Measurements from ENCODE around the gene ANXA3. TPM values are rescaled to one million over a fixed set of nuclear protein-coding genes. Genes with fewer than 3 reads are reported as not detected.

ANXA3 gene
- total RNA-seq, 1 donor from 2014 or later = 1.9 TPM

DNA sequence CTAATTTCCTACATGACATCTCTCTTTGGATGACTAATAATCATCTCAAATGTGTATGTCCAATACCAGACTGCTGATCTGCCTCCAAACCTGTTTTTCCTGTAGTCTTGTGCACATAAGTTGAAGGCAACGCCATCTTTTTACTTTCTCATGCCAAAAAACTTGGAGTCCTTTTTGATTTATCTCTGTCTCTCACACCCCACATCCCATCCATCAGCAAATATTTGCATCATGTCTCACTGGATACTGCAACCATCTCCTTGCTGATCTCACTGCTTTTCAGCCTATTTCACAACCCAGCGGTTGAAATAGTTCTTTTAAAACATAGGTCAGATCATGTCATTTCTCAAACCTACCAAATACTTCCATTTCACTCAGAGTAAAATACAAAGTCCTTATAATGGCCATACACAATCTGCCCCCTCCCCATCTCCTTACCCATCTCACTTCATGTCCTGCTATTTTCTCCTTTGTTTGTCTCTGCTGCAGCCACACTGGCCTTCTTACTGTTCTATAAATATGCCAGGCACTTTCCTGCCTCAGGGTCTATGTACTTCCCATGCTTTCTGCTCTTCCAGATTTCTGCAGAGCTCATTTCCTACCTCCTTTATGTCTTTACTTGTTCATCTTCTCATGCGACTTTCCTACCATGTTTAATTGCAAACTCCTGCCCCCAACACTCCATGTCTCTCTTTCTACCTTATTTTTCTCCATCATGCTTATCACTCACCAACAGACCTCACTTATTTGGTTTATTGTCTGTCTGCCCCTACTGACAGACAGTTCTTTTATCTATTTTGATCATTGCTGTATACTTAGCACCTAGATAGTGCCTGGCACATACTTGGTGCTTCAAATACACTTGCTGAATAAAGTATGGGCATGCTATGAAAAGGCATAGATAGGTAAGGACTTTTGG, 98.8 kb downstream of the ANXA3 start:
- Histone ChIP-seq H2AFZ (replicated peaks) (no peak overlapping the region), H3K27ac (no peak overlapping the region), H3K79me2 (ENCODE audit: low read depth) (no peaks in the 10 kb centered on the region), H3K4me2 (no peak overlapping the region), H3K4me1 (no peaks in the 10 kb centered on the region), H3K9me3 (ENCODE audit: low read depth) (no peaks in the 10 kb centered on the region), H4K20me1 (ENCODE audit: low read depth) (no peaks in the 10 kb centered on the region), H3K36me3 (no peaks in the 10 kb centered on the region), H3K27me3 (no peaks in the 10 kb centered on the region), H3F3A (ENCODE audit: low read depth) (no peaks in the 10 kb centered on the region), H3K9ac (no peak overlapping the region), H3K4me3 (no peak overlapping the region)
- H3K36me3 Mint-ChIP-seq = no peaks in the 10 kb centered on the region
- H3K27me3 Mint-ChIP-seq (ENCODE audit: insufficient read depth, low read depth) = peaks cover 3% of the 10 kb centered on the region
- no peaks in the 10 kb centered on the region for H3K9me3 Mint-ChIP-seq
- no peak overlapping the region for H3K4me3 Mint-ChIP-seq
- H3K4me1 Mint-ChIP-seq = peaks cover 5% of the 10 kb centered on the region
- TF ChIP-seq EZH2 (IDR thresholded peaks at IDR 0.05) (no peak), EZH2phosphoT487 (IDR thresholded peaks at IDR 0.05) (no peak)
- TF ChIP-seq, protein P1, sequence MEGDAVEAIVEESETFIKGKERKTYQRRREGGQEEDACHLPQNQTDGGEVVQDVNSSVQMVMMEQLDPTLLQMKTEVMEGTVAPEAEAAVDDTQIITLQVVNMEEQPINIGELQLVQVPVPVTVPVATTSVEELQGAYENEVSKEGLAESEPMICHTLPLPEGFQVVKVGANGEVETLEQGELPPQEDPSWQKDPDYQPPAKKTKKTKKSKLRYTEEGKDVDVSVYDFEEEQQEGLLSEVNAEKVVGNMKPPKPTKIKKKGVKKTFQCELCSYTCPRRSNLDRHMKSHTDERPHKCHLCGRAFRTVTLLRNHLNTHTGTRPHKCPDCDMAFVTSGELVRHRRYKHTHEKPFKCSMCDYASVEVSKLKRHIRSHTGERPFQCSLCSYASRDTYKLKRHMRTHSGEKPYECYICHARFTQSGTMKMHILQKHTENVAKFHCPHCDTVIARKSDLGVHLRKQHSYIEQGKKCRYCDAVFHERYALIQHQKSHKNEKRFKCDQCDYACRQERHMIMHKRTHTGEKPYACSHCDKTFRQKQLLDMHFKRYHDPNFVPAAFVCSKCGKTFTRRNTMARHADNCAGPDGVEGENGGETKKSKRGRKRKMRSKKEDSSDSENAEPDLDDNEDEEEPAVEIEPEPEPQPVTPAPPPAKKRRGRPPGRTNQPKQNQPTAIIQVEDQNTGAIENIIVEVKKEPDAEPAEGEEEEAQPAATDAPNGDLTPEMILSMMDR (IDR thresholded peaks at IDR 0.05) = no peak
- DNase-seq (ENCODE audit: low spot score) = no peak
- no peak overlapping the region for H3K27ac Mint-ChIP-seq

DNA sequence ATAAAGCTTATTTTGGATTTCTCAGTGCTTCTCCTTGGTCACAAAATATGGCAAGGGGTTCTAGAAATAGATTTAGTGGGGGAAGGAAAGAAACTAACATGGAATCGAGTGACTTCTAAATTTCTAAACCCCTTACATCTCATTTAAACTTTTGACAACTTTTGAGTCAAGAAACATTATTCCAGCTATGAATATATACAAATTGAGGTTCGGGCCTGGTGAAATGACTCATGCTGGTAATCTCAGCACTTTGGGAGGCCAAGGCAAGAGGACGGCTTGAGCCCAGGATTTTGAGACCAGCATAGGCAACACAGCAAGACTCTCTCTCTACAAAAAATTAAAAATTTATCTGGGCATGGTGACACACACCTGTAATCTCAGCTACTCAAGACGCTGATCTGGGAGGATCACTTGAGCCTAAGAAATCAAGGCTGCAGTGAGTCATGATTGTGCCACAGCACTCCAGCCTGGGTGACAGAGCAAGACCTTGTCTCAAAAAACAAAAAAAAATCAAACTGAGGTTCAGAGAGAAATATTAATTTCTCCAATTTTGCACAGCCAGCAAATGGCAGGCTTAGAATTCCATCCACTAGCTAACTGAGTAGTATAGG, 99.8 kb downstream of the ANXA3 start:
- no peaks in the 10 kb centered on the region for H3K4me1 ChIP-seq
- Mint-ChIP-seq H3K4me3 (no peak overlapping the region), H3K9me3 (no peaks in the 10 kb centered on the region), H3K4me1 (peaks cover 5% of the 10 kb centered on the region), H3K36me3 (no peaks in the 10 kb centered on the region), H3K27ac (no peak overlapping the region), H3K27me3 (ENCODE audit: insufficient read depth, low read depth) (peaks cover 3% of the 10 kb centered on the region)
- no peaks in the 10 kb centered on the region for H3K79me2 ChIP-seq (ENCODE audit: low read depth)
- no peak for DNase-seq (ENCODE audit: low spot score)
- H3K27ac ChIP-seq = no peak overlapping the region
- TF ChIP-seq, protein P1 (IDR thresholded peaks at IDR 0.05) = no peak
- TF ChIP-seq EZH2phosphoT487 (IDR thresholded peaks at IDR 0.05) (no peak), EZH2 (IDR thresholded peaks at IDR 0.05) (no peak)
- no peak overlapping the region for H2AFZ ChIP-seq (replicated peaks)
- H3K36me3 ChIP-seq = no peaks in the 10 kb centered on the region
- no peaks in the 10 kb centered on the region for H3F3A ChIP-seq (ENCODE audit: low read depth)
- no peak overlapping the region for H3K9ac ChIP-seq
- H3K27me3 ChIP-seq = no peaks in the 10 kb centered on the region
- H3K9me3 ChIP-seq (ENCODE audit: low read depth) = no peaks in the 10 kb centered on the region
- no peak overlapping the region for H3K4me3 ChIP-seq
- H4K20me1 ChIP-seq (ENCODE audit: low read depth) = no peaks in the 10 kb centered on the region
- H3K4me2 ChIP-seq = no peak overlapping the region

GRCh38 chr4:78652282-78652876, 100.8 kb downstream of the ANXA3 start:
- Histone ChIP-seq H3K27ac (no peak overlapping the region), H3K27me3 (no peaks in the 10 kb centered on the region), H3K79me2 (ENCODE audit: low read depth) (no peaks in the 10 kb centered on the region), H3K36me3 (no peaks in the 10 kb centered on the region), H3K4me1 (no peaks in the 10 kb centered on the region), H3F3A (ENCODE audit: low read depth) (no peaks in the 10 kb centered on the region), H3K4me3 (no peak overlapping the region), H2AFZ (replicated peaks) (peak overlapping the region; percentile 60), H3K4me2 (no peak overlapping the region), H3K9ac (no peak overlapping the region), H3K9me3 (ENCODE audit: low read depth) (no peaks in the 10 kb centered on the region), H4K20me1 (ENCODE audit: low read depth) (no peaks in the 10 kb centered on the region)
- no peak for TF ChIP-seq EZH2phosphoT487 (IDR thresholded peaks at IDR 0.05)
- TF ChIP-seq, protein P1 (IDR thresholded peaks at IDR 0.05) = no peak
- no peak for TF ChIP-seq EZH2 (IDR thresholded peaks at IDR 0.05)
- Mint-ChIP-seq H3K27me3 (ENCODE audit: insufficient read depth, low read depth) (peaks cover 3% of the 10 kb centered on the region), H3K4me1 (peaks cover 5% of the 10 kb centered on the region), H3K9me3 (no peaks in the 10 kb centered on the region), H3K36me3 (no peaks in the 10 kb centered on the region), H3K27ac (no peak overlapping the region), H3K4me3 (no peak overlapping the region)
- no peak for DNase-seq (ENCODE audit: low spot score)
